GM18498 (cell line): Measurements from ENCODE around the gene P2RX2.

Experiments
- ATAC-seq: cut with Tn5 transposase; IDR thresholded peaks from one replicate; pipeline ENCODE4 v1.9.1; 2021; ENCODE audit warnings: mild to moderate bottlenecking, moderate library complexity; ENCODE audit not compliant: unreplicated experiment

Gene P2RX2

DNA sequence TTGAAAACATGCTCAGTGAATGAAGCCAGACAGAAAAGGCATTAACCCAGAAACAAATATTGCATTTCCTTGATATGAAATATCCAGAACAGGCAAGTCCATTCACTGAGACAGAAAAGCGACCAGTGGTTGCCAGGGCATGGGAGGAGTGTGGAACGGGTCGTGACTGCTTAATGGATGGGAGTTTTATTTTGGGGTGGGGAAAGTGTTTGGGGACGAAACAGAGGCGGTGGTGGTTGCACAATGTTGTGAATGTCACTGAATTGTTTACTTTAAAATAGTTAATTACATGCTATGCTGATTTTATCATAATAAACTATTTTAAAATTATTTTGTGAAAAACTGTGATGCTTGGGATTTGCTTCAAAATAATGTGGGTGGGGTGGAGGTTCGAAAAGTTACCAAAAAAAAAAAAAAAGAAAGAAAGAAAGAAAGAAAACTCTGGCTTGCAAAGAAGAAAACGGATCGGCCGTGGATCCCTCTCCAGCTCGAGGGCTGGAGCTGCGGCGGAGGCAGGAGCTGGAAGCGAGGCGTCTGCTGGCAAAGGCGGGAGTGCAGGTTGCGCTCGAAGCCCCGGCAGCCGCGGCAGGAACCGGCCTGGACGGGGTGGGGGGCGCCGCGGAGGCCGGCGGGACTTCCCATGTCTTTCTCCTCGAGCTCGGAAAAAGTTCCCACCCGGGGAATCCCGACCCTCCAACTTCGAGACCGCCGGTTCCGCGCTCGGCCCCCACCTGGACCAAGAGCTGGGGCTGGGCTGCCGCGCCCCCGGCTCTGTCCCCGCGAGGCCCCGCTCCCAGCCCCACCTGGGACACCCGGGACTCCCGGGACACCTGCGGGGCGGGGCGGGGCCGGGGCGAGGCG is 524 bp upstream of the P2RX2 start:
- no peak for ATAC-seq

DNA sequence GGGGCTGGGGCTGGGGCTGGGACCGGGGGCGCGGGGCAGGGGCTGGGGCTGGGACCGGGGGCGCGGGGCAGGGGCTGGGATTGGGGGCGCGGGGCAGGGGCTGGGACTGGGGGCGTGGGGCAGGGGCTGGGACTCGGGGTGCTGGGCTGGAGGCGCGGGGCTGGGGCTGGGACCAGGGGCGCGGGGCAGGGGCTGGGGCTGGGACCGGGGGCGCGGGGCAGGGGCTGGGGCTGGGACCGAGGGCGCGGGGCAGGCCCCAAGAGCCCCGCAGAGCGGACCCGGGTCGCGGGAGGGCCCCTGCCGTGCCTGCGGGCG is 452 bp downstream of the P2RX2 start:
- ATAC-seq: no peak

DNA sequence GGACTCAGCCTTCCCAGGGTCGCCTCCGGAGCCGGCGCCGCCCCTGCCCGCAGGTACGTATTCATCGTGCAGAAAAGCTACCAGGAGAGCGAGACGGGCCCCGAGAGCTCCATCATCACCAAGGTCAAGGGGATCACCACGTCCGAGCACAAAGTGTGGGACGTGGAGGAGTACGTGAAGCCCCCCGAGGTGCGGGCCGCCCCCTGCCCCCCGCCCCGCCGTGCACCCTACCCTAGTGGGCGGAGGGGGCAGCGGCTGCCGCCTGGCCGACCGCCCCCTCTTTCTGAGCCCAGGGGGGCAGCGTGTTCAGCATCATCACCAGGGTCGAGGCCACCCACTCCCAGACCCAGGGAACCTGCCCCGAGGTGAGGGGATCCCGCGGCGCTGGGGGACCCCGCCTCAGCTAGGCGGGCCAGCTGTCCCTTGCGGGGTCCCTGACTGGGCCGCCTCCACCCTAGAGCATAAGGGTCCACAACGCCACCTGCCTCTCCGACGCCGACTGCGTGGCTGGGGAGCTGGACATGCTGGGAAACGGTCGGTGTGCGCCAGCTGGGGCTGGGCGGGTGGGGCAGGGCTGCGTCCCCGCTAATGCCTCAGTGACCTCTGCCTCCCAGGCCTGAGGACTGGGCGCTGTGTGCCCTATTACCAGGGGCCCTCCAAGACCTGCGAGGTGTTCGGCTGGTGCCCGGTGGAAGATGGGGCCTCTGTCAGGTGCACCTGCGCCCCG is 973 bp downstream of the P2RX2 start:
- ATAC-seq: no peak

DNA sequence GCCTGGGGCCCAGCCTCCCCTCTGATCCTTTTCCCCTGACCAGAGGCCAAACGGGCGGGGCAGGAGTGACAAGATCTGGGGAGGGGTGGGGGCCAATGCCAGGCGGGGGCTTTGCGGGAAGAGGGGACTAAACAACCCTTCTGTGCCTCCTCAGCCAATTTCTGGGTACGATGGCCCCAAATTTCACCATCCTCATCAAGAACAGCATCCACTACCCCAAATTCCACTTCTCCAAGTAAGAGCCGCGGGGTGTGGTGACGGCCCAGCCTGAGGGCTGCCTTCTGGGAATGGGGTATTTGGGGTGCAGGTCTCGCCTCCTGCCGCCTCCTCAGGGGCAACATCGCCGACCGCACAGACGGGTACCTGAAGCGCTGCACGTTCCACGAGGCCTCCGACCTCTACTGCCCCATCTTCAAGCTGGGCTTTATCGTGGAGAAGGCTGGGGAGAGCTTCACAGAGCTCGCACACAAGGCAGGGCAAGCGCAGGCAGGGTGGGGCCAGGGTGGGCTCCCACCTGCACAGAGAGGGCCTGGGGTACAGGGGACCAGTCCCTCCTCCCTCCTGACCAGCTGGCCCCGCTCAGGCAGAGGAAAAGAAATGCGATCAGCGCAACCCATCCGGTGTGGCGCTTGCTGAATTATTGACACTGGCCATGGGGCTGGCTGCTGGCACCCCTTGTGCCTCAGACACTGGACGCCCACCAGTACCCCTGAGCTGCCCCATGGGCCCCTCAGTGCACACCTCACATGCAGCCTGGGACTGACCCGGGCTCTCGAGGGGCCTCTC is 1.7 kb downstream of the P2RX2 start:
- ATAC-seq: no peak

DNA sequence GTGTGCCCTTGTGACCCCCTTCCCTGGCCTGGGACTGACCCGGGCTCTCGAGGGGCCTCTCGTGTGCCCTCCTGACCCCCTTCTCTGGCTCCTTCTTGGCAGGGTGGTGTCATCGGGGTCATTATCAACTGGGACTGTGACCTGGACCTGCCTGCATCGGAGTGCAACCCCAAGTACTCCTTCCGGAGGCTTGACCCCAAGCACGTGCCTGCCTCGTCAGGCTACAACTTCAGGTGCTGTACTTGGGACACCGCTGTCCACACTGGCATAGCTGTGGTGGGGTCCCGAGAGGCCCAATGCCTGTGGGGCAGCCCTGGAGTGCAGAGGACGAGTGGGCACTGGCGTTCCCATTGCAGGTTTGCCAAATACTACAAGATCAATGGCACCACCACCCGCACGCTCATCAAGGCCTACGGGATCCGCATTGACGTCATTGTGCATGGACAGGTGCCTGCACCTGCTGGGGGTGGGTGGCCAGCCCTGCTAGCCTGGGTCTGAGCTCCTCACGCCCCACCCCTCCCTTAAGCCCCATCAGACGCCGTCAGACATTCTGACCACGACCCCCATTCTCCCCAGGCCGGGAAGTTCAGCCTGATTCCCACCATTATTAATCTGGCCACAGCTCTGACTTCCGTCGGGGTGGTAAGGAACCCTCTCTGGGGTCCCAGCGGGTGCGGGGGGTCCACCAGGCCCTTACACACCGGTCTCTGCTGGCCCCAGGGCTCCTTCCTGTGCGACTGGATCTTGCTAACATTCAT is 2.5 kb downstream of the P2RX2 start:
- no peak for ATAC-seq

DNA sequence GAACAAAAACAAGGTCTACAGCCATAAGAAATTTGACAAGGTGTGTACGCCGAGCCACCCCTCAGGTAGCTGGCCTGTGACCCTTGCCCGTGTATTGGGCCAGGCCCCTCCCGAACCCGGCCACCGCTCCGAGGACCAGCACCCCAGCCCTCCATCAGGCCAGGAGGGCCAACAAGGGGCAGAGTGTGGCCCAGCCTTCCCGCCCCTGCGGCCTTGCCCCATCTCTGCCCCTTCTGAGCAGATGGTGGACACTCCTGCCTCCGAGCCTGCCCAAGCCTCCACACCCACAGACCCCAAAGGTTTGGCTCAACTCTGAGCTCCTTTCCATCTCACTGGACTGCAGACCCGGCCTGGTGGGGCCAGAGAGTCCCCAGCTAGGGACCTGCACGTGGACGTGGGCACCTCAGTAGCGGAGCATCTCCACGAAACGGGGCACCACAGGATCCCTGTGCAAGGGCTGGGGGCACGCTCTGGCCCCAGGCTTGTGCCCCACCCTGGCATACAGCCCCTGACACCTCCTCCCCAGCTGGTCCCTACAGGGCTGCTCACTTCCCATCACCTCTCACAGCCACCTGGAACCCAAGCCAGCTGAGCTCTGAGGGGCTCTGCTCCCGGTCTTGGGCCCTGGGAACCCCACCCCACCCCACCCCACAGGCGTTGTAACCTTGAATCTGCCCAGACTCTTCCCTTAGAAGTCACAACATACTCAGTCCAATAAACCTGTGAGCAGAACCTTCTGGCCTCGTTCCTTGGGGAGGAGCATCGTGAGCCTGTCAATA is 3.3 kb downstream of the P2RX2 start:
- ATAC-seq: no peak

DNA sequence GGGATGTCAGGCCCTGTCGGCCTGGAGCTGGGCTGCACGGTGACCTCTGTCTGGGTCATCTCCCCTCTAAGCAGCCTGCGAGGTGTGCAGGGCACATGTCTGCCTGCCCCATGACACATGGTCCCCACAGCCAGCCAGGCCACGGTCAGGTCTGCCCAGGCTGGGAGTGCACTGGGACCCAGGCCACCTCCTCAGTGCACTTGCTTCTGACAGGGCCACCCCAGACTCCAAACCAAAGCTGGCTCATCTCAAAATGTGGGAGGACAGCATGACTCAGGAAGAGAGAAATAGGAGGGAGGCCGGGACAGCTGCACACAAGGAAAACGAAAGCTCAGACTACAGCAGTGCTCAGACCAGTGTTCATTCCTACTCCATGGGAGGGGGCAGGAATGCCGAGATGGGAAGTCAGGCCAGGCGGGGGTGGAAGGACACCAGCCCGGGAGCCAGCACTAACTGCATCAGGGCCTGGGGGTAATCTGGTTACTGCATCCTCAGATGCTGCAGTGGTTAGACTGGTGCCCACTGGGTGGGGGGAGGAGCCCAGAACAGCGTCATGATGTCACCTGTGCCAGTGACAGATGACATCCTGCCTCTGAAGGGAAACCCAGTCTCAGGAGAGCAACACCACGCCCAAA is 4.0 kb downstream of the P2RX2 start:
- no peak for ATAC-seq

DNA sequence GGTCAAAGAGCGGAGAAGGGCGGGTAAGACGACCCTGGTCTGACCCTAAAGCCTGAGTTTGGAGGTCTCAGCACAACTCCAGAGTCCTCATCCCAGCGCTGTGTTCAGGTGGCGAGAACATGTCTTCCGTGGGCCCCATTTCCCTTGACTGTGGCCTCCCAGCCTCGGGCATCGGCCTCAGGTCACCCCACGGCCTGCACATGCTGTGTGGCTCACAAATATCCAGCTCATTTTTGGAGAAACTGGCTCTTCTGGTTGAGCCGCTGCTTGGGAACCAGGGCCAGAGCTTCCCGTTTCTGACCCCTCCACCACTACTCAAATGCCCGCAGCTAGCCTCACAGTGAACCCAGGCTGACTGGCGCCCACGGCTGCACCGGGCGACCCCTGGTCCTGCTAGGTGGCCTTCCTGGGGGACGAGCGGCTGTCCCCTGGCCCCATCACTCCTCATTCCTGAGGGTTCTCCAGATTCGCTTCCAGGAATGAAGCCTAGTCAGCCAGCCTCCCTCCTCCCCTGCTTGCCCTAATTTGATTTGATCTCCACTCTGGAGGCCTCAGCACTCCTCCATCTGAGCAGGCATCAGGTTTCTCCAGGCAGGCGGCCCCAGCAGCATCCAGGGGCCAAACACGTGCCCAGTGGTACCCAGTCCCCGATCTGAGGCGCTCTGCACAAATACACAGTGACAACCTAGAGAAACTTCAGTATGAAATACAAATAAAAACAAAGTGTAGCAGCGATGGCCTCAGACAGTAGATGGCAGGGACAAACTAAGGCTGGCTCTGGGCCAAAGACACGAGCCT is 4.7 kb downstream of the P2RX2 start:
- ATAC-seq: no peak

DNA sequence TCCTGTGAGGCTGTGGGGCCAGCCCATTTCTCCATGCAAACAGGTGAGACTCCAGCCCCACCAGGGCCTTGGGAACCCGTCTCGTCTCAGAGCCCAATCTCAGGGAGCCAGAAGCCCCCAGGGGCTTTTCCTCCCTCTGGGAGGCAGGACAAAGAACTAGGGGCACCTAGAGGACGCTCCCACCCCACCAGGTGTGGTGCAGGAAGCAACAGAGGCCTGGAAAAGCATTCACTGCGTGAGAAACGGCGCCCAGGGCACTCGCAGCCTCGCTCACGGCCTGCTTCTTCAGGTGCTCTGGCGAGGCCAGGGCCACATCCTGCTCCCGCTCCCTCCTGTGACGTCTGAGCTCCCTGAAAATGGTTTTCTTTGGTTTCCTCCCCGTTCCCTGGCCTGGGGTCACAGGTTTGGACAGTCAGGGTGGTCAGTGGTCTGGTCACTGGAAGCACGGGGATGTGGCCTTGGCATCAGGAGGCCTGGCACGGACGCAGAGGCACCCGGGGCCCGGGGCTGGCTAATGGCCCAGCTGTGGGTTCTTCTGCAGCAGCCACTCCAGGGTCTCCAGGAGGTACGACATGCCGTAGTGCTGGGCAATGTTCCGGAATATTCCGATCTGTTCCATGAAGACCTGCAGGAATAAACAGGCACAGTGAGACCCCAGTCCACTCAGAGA is 5.7 kb downstream of the P2RX2 start:
- no peak for ATAC-seq

DNA sequence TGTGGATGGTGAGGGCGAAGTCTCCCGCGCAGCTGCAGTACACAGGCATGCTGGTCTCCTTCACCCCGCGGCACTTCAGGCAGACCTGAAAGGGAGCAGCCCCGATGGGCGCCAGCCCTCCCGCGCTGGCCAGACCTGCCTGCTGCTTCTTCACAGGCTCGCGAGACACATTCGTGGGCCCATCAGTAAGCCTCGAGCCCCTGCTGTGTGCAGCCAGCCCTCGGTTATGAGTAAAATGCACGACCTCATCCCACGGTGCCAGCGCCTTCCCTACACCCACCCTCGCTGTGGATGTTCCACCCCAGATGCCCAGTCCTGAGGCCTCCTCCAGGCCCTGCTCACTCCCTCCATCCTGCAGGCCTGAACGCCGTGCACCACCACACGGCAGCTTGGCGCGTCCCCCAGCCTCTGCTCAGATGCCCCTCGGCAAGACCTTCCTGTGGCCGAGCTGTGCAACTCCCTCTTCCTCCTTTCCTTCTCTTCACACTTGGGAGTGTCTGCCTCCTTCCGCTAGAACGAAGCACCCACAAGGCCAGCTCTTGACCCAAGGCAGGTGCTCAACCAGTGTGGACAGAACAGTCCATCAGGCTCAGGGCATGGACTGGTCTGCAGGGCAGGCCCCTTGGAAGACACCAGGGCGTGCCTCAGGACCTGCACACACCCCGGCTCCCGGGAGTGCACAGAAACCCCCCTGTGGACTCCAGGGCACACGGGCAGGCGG is 6.5 kb downstream of the P2RX2 start:
- ATAC-seq: no peak

DNA sequence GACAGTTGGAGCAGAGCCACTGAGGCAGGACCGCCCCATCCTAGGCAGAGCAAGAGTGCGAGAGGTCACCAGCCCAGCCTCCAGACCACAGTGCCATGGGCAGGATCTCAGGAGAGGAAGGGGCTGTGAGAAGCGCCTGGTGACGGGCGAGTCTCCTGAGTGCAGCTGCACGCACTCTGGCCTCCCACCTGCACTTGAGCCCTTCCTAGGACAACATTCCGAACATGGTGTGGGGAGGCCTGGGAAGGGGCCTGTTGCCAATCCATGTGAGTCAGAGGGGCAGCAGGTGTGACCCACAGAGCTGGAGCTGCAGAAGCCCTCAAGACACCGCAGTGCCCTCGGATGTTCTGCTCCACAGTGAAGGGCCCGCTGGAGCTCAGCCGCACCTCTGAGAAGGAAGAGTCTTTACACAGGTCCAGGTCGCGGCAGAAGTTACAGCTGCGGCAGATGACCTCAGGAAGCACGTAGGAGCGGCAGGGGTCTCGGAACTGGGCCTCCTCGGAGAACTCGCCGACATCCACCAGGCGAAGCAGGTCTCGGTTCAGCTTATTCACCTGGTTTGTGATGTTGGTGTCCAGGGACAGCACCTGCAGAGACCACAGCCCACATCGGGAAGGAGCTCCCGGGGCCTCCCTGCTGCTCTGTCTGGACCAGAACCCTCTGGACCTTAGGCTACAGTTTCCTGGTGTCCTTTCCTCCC is 7.3 kb downstream of the P2RX2 start:
- no peak for ATAC-seq

DNA sequence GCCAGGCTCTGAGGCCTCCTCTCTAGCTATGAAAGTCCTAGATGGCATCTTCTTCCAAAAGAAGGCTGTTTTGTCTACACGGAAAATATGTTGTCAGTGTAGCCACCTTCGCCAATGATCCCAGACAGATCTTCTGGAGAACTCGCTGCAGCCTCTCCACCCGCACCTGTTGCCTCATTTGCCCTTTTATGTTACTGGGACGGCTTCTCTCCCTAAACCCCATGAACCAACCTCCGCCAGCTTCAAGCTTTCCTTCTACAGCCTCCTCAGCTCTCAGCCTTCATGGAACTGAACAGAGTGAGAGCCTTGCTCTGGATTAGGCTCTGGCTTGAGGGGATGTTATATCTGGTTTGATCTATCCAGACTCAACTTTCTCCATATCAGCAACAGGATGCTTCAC is 10.8 kb downstream of the P2RX2 start:
- no peak for ATAC-seq

DNA sequence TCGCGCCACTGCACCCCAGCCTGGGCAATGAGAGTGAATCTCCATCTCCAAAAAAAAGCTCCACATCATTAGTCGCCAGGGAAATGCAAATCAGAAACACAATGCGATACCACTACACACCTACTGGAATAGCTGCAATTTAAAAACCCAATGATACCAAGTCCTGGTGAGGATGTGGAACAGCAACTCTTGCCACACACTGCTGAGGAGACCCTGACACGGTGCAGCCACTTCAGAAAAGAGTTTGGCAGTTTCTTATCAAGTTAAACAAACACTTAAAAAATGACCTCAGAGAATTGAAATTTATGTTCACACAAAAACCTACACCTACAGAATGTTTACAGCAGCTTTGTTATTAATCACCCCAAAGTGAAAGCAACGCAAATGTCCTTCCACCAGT is 12.1 kb downstream of the P2RX2 start:
- ATAC-seq: no peak

DNA sequence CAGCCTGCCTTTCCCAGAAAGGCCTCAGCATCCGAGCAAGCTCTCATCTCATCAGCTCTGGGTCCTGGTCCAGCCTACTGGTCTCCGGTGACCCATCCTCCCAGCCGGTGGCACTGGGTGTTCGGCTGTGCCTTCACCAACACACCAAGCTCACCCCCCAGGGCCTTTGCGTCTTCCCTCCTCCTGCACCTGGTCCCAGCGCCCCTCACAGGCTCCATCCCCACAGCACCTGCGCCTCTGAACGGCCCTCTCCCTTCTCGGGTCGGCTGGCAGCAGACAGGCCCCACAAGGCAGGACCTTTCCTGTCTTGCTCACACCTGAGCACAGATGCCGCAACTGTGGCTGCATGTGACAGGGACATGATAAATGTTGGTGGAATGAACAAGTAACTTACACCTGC is 13.1 kb downstream of the P2RX2 start:
- ATAC-seq: no peak

DNA sequence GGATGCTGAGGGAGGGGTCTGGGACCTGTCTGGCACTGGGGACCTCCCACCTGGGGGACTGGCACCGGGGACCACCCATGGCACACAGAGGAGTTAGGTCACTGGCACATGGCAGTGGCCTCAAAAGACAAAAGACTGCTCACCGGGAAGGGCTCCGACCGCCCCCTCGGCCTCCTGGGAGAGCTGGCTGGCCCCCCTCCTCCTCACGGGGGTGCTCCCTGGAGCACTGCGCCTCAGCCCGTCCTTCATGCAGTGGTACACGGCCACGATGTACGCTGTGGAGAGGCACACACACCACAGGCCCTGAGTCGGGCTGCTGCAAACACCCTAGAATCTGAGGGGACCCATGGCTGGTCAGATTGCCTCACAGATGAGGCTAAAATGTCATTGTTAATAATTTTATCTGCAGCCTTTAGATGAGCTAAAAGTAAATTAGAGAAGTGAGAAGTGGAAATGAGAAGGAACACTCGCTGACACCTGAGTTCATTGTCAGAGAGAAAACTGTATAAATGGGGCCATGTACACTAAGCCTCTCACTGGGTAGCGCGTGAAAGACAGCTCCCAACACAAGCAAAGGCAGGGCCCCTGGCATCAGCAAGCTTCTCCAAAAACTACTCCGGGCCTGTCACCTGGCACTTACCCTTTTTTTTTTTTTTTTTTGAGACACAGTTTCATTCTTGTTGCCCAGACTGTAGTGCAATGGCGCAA is 14.1 kb downstream of the P2RX2 start:
- no peak for ATAC-seq

DNA sequence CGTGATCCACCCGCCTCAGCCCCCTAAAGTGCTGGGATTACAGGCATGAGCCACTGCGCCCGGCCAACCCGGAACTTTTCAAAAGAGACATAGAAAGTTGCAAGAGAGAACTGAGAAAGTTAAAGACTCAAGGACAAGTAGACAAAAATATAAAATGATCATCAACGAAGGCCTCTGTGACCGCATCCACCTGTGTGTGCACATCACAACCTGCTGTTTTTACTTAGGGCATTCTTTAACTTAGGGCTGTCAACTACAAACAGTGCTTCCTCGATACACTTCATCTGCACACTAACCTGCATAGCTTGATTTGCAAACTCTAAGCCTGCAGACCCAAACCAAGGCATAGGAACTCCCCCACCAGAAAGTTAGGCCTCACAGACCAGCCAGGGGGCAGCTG is 14.8 kb downstream of the P2RX2 start:
- ATAC-seq: no peak

DNA sequence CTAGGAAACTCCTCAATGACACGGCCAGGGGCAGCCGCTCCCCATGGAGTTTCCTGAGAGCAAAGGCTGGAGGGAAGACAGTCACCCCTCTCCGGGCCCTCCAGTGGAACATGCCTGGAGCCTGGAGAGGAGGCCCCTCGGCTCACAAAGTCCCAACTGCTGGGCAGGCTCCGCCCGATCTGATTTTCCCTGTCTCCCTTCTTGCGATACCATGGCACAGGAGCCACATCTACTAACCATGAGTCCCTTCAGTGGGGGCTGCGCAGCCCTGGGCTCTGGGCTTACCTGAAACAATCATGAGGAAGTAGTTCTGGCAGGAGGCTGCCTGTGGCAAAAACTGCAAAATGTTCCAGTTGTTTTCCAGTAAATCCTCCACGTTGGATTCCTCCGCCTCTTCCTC is 15.3 kb downstream of the P2RX2 start:
- no peak for ATAC-seq
